Mesendoderm (in vitro differentiated cells): ENCODE measurements around the gene NMUR2.

ENCODE experiments used
- DNase-seq: peaks from one replicate; pipeline ENCODE4 v3.0.0; 2013
- H2AK5ac ChIP-seq: 2 replicates; pipeline ENCODE4 v1.6.1; 2013; ENCODE audit warnings: low read length, inconsistent platforms
- H2BK120ac ChIP-seq: 2 replicates; pipeline ENCODE4 v1.6.1; 2013; ENCODE audit warnings: low read depth, mild to moderate bottlenecking, low read length, moderate library complexity, mixed read lengths
- H2BK15ac ChIP-seq: replicated peaks from 2 replicates; pipeline ENCODE4 v1.6.1; 2013; ENCODE audit warnings: low read depth, mild to moderate bottlenecking, moderate library complexity
- H2BK5ac ChIP-seq: 2 replicates; pipeline ENCODE4 v1.6.1; 2013; ENCODE audit warnings: low read length, inconsistent platforms
- H3K18ac ChIP-seq: 2 replicates; pipeline ENCODE4 v1.6.1; 2013; ENCODE audit warnings: mild to moderate bottlenecking, low read length, mixed read lengths
- H3K23ac ChIP-seq: one replicate; pipeline ENCODE4 v1.6.1; 2013; ENCODE audit warnings: low read length
- H3K27ac ChIP-seq: 2 replicates; pipeline ENCODE4 v1.5.1; 2013; ENCODE audit warnings: low read depth, mild to moderate bottlenecking, inconsistent platforms, low read length, moderate library complexity
- H3K27me3 ChIP-seq: 2 replicates; pipeline ENCODE4 v1.6.1; 2013; ENCODE audit warnings: low read length, control low read depth, mild to moderate bottlenecking, inconsistent platforms; ENCODE audit not compliant: insufficient read depth, poor library complexity
- H3K36me3 ChIP-seq: 2 replicates; pipeline ENCODE4 v1.6.1; 2013; ENCODE audit warnings: low read length, inconsistent platforms; ENCODE audit not compliant: control insufficient read depth, insufficient read depth
- H3K4ac ChIP-seq: one replicate; pipeline ENCODE4 v1.6.1; 2013; ENCODE audit warnings: low read depth, mild to moderate bottlenecking, low read length, moderate library complexity
- H3K4me1 ChIP-seq: 2 replicates; pipeline ENCODE4 v1.6.1; 2013; ENCODE audit warnings: low read depth, low read length, inconsistent platforms; ENCODE audit not compliant: control insufficient read depth
- H3K4me2 ChIP-seq: 2 replicates; pipeline ENCODE4 v1.6.1; 2013; ENCODE audit warnings: low read length
- H3K4me3 ChIP-seq: 2 replicates; pipeline ENCODE4 v1.5.1; 2013; ENCODE audit warnings: mild to moderate bottlenecking, low read length
- H3K56ac ChIP-seq: one replicate; pipeline ENCODE4 v1.6.1; 2013; ENCODE audit warnings: low read length
- H3K79me1 ChIP-seq: 2 replicates; pipeline ENCODE4 v1.6.1; 2013; ENCODE audit warnings: low read length, inconsistent platforms
- H3K79me2 ChIP-seq: 2 replicates; pipeline ENCODE4 v1.6.1; 2013; ENCODE audit warnings: mild to moderate bottlenecking, low read length; ENCODE audit not compliant: control insufficient read depth, insufficient read depth
- H3K9ac ChIP-seq: 2 replicates; pipeline ENCODE4 v1.6.1; 2013; ENCODE audit warnings: low read length, inconsistent platforms
- H4K5ac ChIP-seq: one replicate; pipeline ENCODE4 v1.6.1; 2013; ENCODE audit warnings: low read length
- H4K8ac ChIP-seq: one replicate; pipeline ENCODE4 v1.6.1; 2013; ENCODE audit warnings: low read depth, mild to moderate bottlenecking, control low read depth, low read length, moderate library complexity
- WGBS: extraction: QIAGEN DNeasy Blood & Tissue Kit; methylation state at CpG from one replicate; pipeline ENCODE4 v1.1.7; 2013; ENCODE audit warnings: low lambda C conversion rate, missing lambda C conversion rate; ENCODE audit not compliant: insufficient coverage; ENCODE audit errors: extremely low coverage; 5-methylcytosine and 5-hydroxymethylcytosine counted together

The NMUR2 gene

GRCh38 chr5:152424501-152424900 is 19.4 kb upstream of the NMUR2 start:
- H3K27me3 ChIP-seq = no peaks in the 10 kb centered on the region
- no peak overlapping the region for H3K18ac ChIP-seq
- no peaks in the 10 kb centered on the region for H3K79me2 ChIP-seq
- H3K4ac ChIP-seq = no peak overlapping the region
- H3K23ac ChIP-seq = no peak overlapping the region
- no CpG with 5 or more reads among the region's 2 CpGs for whole genome bisulfite sequencing
- no peak for DNase-seq
- H3K27ac ChIP-seq = no peak overlapping the region
- no peaks in the 10 kb centered on the region for H3K79me1 ChIP-seq
- H3K9ac ChIP-seq = no peak overlapping the region
- H3K4me2 ChIP-seq = no peak overlapping the region
- no peak overlapping the region for H2BK5ac ChIP-seq
- H4K8ac ChIP-seq = no peak overlapping the region
- no peak overlapping the region for H2BK15ac ChIP-seq
- no peak overlapping the region for H4K5ac ChIP-seq
- no peak overlapping the region for H2AK5ac ChIP-seq
- no peak overlapping the region for H2BK120ac ChIP-seq
- H3K36me3 ChIP-seq = no peaks in the 10 kb centered on the region
- H3K4me3 ChIP-seq = no peak overlapping the region
- no peaks in the 10 kb centered on the region for H3K4me1 ChIP-seq
- no peak overlapping the region for H3K56ac ChIP-seq

GRCh38 chr5:152422081-152422480 is 17.0 kb upstream of the NMUR2 start:
- Histone ChIP-seq H3K36me3 (no peaks in the 10 kb centered on the region), H4K8ac (no peak overlapping the region), H3K4me1 (no peaks in the 10 kb centered on the region), H3K79me2 (no peaks in the 10 kb centered on the region), H3K4me3 (no peak overlapping the region), H4K5ac (no peak overlapping the region), H2AK5ac (no peak overlapping the region), H2BK120ac (no peak overlapping the region), H2BK5ac (no peak overlapping the region), H3K79me1 (no peaks in the 10 kb centered on the region), H3K27ac (no peak overlapping the region), H3K56ac (no peak overlapping the region), H2BK15ac (no peak overlapping the region), H3K27me3 (no peaks in the 10 kb centered on the region), H3K4ac (no peak overlapping the region), H3K18ac (no peak overlapping the region), H3K23ac (no peak overlapping the region), H3K9ac (no peak overlapping the region), H3K4me2 (no peak overlapping the region)
- DNase-seq = no peak
- no CpG with 5 or more reads among the region's 2 CpGs for WGBS

- no peak overlapping the region for H3K4me3 ChIP-seq
- no peak overlapping the region for H4K5ac ChIP-seq
- H3K4ac ChIP-seq = no peak overlapping the region
- no peaks in the 10 kb centered on the region for H3K36me3 ChIP-seq
- no peaks in the 10 kb centered on the region for H3K4me1 ChIP-seq
- no peak overlapping the region for H3K27ac ChIP-seq
- H3K56ac ChIP-seq = no peak overlapping the region
- no peak overlapping the region for H2AK5ac ChIP-seq
- no peak overlapping the region for H3K4me2 ChIP-seq
- no peak overlapping the region for H3K23ac ChIP-seq
- H4K8ac ChIP-seq = no peak overlapping the region
- no peak overlapping the region for H2BK15ac ChIP-seq
- no peaks in the 10 kb centered on the region for H3K27me3 ChIP-seq
- no peaks in the 10 kb centered on the region for H3K79me1 ChIP-seq
- no peaks in the 10 kb centered on the region for H3K79me2 ChIP-seq
- no peak overlapping the region for H2BK5ac ChIP-seq
- H3K18ac ChIP-seq = no peak overlapping the region
- H3K9ac ChIP-seq = no peak overlapping the region
- DNase-seq = no peak
- WGBS = no CpG with 5 or more reads among the region's 1 CpG
- no peak overlapping the region for H2BK120ac ChIP-seq
Observed at GRCh38 chr5:152412129-152412528, 7.0 kb upstream of the NMUR2 start.

- Histone ChIP-seq H3K4me1 (no peaks in the 10 kb centered on the region), H3K4ac (no peak overlapping the region), H2BK120ac (no peak overlapping the region), H2BK5ac (no peak overlapping the region), H4K5ac (no peak overlapping the region), H2AK5ac (no peak overlapping the region), H3K56ac (no peak overlapping the region), H3K4me3 (no peak overlapping the region), H3K23ac (no peak overlapping the region), H3K9ac (no peak overlapping the region), H4K8ac (no peak overlapping the region), H3K79me2 (no peaks in the 10 kb centered on the region), H2BK15ac (no peak overlapping the region), H3K18ac (no peak overlapping the region), H3K36me3 (no peaks in the 10 kb centered on the region), H3K27ac (no peak overlapping the region), H3K27me3 (no peaks in the 10 kb centered on the region), H3K79me1 (no peaks in the 10 kb centered on the region), H3K4me2 (no peak overlapping the region)
- no peak for DNase-seq
- no CpG with 5 or more reads among the region's 1 CpG for WGBS
Observed at GRCh38 chr5:152406082-152406481, 1.0 kb upstream of the NMUR2 start.

- DNase-seq = no peak
- WGBS = no CpG with 5 or more reads among the region's 23 CpGs
- no peak overlapping the region for H3K9ac ChIP-seq
- no peak overlapping the region for H3K4me2 ChIP-seq
- no peaks in the 10 kb centered on the region for H3K79me1 ChIP-seq
- H2BK5ac ChIP-seq = no peak overlapping the region
- no peaks in the 10 kb centered on the region for H3K4me1 ChIP-seq
- no peak overlapping the region for H4K8ac ChIP-seq
- no peak overlapping the region for H3K27ac ChIP-seq
- no peak overlapping the region for H4K5ac ChIP-seq
- no peak overlapping the region for H3K18ac ChIP-seq
- H2BK120ac ChIP-seq = no peak overlapping the region
- H2AK5ac ChIP-seq = no peak overlapping the region
- no peak overlapping the region for H3K4ac ChIP-seq
- no peak overlapping the region for H2BK15ac ChIP-seq
- H3K23ac ChIP-seq = no peak overlapping the region
- H3K4me3 ChIP-seq = no peak overlapping the region
- no peaks in the 10 kb centered on the region for H3K27me3 ChIP-seq
- no peaks in the 10 kb centered on the region for H3K36me3 ChIP-seq
- no peak overlapping the region for H3K56ac ChIP-seq
- H3K79me2 ChIP-seq = no peaks in the 10 kb centered on the region
Observed at GRCh38 chr5:152404494-152404893, 585 bp downstream of the NMUR2 start.

DNA sequence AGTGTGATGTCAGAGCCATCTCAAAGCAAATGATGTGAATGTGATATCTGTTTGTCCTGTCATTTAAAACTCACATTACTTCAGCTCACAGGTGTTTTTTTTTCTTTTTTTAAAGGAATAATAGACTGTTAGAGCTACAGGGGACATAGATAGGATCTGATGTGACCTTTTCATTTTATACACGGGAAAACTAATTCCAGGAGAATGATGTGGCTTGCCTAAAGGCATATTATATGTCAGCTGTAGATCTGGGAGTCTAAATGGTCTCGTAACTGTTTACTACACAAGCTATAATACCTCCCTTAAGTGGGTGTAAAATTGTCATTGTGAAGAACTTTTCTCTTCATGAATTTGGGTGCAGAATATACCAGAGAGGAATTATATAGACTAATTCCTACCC is 2.0 kb downstream of the NMUR2 start:
- no peak overlapping the region for H2AK5ac ChIP-seq
- no peaks in the 10 kb centered on the region for H3K4me1 ChIP-seq
- no peak overlapping the region for H3K23ac ChIP-seq
- no peak overlapping the region for H3K27ac ChIP-seq
- no peaks in the 10 kb centered on the region for H3K79me1 ChIP-seq
- H4K8ac ChIP-seq = no peak overlapping the region
- H3K56ac ChIP-seq = no peak overlapping the region
- no peak overlapping the region for H2BK5ac ChIP-seq
- no peak overlapping the region for H3K4me3 ChIP-seq
- no peaks in the 10 kb centered on the region for H3K79me2 ChIP-seq
- no peaks in the 10 kb centered on the region for H3K27me3 ChIP-seq
- no peaks in the 10 kb centered on the region for H3K36me3 ChIP-seq
- no peak overlapping the region for H3K18ac ChIP-seq
- no peak overlapping the region for H3K4me2 ChIP-seq
- no peak overlapping the region for H4K5ac ChIP-seq
- WGBS = no CpG with 5 or more reads among the region's 2 CpGs
- H2BK120ac ChIP-seq = no peak overlapping the region
- H2BK15ac ChIP-seq = no peak overlapping the region
- no peak overlapping the region for H3K4ac ChIP-seq
- DNase-seq = no peak
- no peak overlapping the region for H3K9ac ChIP-seq
